Measurements from ENCODE around the gene KAT2A.
A peak's percentile ranks its signal among the peaks of the same experiment; 100 is the strongest.

Gene KAT2A

GRCh38 chr17:42135151-42135550 lies 14.0 kb upstream of the KAT2A start:
- DNase-seq, result no peak

GRCh38 chr17:42133461-42134041 lies 12.4 kb upstream of the KAT2A start:
- DNase-seq, result peak; percentile 87

GRCh38 chr17:42132941-42133340 lies 11.8 kb upstream of the KAT2A start:
- no peak for DNase-seq

- DNase-seq, result no peak
Measured at GRCh38 chr17:42131981-42132432, 10.8 kb upstream of the KAT2A start.

GRCh38 chr17:42131232-42131631 lies 10.1 kb upstream of the KAT2A start:
- DNase-seq, result no peak

- no peak for DNase-seq
Measured at GRCh38 chr17:42130310-42130936, 9.3 kb upstream of the KAT2A start.

DNA sequence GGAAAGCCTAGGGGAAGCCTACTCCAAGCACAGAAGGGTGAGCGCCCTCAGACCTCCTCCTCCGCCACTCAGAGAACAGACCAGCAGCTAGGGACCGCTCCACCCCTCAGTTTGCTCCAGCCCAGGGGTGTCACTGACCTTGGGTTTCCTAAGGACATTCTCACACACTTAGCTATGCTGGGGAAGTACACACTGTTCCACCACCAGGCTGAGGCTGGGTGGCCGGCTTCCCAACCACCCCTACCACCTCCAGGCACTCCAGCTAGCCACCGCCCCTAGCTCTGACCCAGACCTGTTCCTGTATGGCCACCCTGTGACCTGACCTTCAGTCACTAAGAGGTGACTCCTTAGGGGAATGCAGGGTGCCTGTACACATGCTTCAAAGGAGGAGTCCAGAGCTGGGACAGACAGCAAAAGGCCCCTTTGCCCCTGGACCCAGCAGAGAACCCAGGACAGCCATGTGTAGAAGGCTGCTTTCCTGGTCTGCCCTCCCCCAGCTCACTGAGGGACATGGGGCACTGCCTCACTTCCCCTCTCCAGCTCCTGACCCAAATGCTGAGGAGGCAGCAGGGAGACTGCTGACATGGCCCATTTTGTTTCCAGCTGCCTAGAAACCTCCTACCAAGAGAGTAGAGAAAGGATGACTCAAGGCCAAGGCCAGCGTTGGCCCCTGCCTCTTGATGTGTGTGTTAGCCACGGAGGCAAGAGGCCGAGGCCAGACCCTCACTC lies 8.1 kb upstream of the KAT2A start:
- DNase-seq, result no peak

DNA sequence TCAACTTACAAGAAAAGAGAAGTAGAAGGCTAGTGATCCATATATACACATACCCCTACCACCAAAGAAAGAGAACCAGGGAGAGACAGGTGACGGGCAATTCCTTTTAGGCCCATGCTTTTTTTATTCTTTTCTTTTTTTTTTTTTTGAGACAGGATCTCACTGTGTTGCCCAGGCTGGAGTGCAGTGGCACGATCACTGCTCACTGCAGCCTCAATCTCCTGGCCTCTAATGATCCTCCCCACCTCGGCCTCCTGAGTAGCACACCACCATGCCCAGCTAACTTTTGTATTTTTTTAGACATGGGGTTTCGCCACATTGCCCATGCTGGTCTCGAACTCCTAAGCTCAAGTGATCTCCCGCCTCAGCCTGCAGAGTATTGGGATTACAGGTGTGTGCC lies 6.2 kb upstream of the KAT2A start:
- DNase-seq, result no peak

GRCh38 chr17:42126836-42127235 lies 5.7 kb upstream of the KAT2A start:
- DNase-seq, result no peak

GRCh38 chr17:42125565-42125964 lies 4.4 kb upstream of the KAT2A start:
- DNase-seq, result no peak

DNA sequence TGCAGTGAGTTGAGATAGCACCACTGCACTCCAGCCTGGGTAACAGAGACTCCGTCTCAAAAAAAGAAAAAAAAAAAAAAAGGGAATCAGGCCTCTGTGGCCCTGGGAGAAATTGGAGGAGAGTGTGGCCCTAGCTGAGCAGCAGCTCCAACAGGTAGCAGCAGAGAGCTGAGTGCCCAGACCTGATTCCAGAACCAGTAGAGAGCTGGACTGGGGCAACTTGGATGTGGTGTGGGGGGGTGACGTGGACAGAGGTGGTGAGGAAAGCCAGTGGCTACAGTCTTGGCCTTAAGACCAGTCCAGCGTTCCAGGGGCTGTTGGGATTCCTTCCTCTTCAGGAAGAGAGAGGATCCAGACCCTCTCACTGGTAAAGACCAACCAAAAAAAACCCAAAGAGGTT lies 3.1 kb upstream of the KAT2A start:
- DNase-seq, result no peak

GRCh38 chr17:42122371-42123303 lies 1.5 kb upstream of the KAT2A start, which contains the start of gene HSPB9:
Gene HSPB9 (plus strand): TSS chr17:42122804. CDS start chr17:42122851, 47 bp downstream.
- DNase-seq, result no peak

DNA sequence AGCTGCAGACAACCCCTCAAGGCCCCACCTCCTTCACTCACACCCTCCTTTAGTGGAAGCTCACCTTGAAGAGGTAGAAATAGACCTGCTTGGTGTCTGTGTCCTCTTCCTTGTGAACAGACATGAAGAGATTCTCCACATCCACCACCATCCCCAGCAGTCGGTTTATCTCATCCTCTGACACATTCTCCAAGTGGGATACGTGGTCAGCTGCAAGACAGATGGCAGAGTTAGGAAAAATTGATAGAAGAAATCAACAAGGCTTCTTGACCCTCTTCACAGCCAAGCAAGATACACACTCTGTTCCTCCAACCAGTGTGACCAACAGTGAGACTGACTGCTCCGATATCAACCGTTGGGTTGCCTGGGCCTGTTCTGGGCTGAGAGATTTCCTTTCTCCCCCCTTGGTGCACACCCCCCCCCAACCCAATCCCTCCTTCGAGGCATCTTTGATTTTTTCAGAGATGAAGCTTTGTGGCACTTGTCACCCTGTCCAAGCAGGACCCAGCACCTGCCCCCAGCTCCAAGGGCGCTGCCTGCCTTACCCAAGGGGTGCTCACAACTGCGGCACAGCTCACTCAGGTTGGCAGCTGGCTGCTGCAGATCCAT lies 902 bp downstream of the KAT2A start:
- no peak for DNase-seq

DNA sequence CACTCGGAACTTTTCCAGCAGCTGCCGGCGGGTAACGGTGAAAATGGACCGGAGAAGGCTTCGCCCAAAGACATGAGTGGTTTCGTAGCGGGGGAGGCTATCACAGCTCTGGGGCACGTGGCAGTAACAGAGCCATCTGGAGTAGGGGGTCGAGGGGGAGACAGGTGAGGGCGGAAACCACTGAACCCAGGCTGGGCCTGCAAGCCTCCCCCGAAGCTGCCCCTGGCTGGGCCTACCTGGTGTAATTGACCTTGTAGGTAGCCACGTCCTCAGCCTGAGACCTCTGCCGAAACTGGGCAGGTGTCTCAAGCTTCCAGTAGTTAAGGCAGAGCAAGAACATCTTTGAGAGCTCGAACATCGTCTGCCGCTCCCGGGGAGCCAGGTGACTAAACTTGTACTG lies 1.9 kb downstream of the KAT2A start:
- no peak for DNase-seq

GRCh38 chr17:42118545-42118944 lies 2.6 kb downstream of the KAT2A start:
- peak; percentile 3 for DNase-seq

DNA sequence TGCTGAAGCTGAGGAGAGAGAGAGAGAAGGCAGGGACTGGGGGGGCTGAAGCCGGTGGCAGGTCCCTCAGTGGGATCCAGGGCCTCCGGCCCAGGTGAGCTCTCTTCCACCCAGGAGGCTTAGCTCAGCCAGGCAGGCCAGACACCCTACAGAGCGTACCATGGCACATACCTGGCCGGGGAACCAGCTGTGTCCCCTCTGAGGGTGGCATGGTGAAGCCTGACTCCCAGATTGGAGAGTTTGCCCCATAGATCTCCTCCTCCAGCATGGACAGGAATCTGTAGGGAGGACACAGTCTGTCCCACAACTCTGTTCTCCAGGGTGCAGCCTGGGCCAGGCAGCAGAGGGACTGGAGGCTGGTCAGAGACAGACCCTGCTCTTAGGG lies 3.0 kb downstream of the KAT2A start:
- no peak for DNase-seq

GRCh38 chr17:42117397-42118125 lies 3.6 kb downstream of the KAT2A start:
- no peak for DNase-seq

DNA sequence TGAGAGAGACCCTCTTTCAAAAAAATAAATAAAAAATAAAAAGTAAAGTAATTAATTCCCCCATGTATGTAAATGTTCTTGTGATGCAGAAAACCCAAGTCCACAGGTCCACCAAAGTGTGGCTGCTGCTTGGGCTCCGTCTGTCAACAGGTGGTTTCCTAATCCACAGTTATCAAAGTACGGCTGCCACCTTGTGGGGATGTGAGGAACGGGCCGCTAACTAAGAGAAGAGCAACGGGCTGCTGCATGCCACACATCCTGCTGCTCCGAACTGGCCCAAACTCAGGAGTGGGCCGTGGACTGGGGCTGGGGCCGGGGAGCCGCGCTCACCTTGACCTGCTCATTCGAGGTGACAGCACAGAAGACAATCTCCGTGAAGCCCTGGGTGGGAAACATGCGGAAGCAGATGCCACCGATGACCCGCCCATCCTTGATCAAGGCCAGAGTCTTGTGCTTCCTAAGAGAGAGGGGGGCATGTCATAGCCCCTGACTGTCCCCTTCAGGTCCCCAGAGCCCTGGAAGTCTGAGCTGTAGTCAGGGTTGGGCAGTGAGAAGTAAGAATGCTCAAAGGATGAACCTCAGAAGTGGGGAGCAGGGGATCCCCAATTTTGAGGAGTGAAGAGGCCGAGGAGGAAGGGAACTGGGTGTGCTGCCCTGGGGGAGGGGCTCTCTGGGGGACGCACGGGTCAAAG lies 4.3 kb downstream of the KAT2A start:
- peak; percentile 63 for DNase-seq

GRCh38 chr17:42114118-42114517 lies 7.0 kb downstream of the KAT2A start:
- DNase-seq, result no peak

- no peak for DNase-seq
Measured at GRCh38 chr17:42113293-42114069, 7.7 kb downstream of the KAT2A start.
